ENCODE results near the gene MMP15.

- TF ChIP-seq CTCF (IDR thresholded peaks at IDR 0.05), result no peak
- no peak for TF ChIP-seq POLR2A (IDR thresholded peaks at IDR 0.05)
These were observed 26.5 kb downstream of the MMP15 start for GRCh38 chr16:58051821-58052603.
